SH-SY5Y (cell line): ENCODE measurements around the gene RSRC2.

Source experiments
- GATA2 ChIP-seq: IDR thresholded peaks from 2 replicates; pipeline ENCODE4 v1.6.1; 2011; ENCODE audit warnings: mild to moderate bottlenecking, low read depth, low read length
- GATA3 ChIP-seq: IDR thresholded peaks from 2 replicates; pipeline ENCODE4 v1.6.1; 2011; ENCODE audit warnings: low read depth, mild to moderate bottlenecking, low read length, moderate library complexity

DNA sequence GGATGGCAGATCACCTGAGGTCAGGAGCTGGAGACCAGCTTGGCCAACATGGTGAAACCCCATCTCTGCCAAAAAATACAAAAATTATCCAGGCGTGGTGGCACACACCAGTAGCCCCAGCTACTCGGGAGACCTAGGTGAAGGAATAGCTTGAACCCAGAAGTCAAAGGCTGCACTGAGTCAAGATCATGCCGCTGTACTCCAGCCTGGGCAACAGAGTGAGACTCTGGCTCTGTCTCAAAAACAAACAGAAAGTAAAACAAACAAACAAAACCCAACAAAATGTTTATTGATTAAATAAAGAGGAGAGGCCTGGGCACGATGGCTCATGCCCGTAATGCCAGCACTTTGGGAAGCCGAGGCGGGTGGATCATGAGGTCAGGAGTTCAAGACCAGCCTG is 31.5 kb downstream of the RSRC2 start:
- no peak for TF ChIP-seq GATA2
- no peak for TF ChIP-seq GATA3
